LNCAP (cell line): ENCODE data around the gene OR7A10.

Source experiments
- TF ChIP-seq, protein P1 (sequence below): fragments of 450-650 bp; IDR thresholded peaks from 2 replicates; pipeline ENCODE4 v1.5.1; 2017; ENCODE audit warnings: mild to moderate bottlenecking

OR7A10 gene

DNA sequence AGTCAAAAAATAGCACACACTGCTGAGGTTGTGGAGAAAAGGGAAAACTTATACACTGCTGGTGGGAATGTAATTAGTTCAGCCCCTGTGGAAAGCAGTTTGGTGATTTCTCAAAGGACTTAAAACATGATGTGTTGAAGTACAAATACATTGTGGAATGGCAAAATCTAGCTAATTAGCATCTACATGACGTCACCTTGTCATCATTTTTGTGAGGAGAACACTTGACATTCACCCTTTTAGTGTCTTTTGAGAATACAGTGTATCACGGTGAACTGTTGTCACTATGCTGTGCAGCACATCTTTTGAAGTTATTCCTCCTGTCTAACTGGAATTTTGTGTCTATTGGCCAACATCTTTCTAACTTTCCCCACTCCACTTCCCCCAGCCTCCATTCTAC is 5.6 kb downstream of the OR7A10 start:
- TF ChIP-seq, protein P1, sequence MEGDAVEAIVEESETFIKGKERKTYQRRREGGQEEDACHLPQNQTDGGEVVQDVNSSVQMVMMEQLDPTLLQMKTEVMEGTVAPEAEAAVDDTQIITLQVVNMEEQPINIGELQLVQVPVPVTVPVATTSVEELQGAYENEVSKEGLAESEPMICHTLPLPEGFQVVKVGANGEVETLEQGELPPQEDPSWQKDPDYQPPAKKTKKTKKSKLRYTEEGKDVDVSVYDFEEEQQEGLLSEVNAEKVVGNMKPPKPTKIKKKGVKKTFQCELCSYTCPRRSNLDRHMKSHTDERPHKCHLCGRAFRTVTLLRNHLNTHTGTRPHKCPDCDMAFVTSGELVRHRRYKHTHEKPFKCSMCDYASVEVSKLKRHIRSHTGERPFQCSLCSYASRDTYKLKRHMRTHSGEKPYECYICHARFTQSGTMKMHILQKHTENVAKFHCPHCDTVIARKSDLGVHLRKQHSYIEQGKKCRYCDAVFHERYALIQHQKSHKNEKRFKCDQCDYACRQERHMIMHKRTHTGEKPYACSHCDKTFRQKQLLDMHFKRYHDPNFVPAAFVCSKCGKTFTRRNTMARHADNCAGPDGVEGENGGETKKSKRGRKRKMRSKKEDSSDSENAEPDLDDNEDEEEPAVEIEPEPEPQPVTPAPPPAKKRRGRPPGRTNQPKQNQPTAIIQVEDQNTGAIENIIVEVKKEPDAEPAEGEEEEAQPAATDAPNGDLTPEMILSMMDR: no peak

DNA sequence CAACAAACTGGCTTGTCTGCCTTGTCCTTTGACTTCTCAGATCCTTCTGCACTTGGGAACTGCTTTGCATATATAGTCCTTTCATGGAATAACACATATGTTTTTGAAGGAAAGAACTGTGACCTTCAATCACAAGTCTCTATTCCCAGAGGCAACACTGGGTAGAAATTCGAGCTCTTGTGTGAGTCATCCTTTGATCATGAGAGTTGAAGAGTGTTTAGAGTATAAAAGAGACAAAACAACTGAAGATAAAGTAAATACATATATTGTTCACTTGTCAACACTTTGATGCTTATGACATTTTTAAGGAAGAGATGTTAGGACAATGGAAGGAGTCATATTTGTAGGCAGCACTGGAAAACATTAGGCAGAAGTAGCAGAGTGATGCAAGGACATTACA is 8.5 kb downstream of the OR7A10 start:
- TF ChIP-seq, protein P1: no peak

DNA sequence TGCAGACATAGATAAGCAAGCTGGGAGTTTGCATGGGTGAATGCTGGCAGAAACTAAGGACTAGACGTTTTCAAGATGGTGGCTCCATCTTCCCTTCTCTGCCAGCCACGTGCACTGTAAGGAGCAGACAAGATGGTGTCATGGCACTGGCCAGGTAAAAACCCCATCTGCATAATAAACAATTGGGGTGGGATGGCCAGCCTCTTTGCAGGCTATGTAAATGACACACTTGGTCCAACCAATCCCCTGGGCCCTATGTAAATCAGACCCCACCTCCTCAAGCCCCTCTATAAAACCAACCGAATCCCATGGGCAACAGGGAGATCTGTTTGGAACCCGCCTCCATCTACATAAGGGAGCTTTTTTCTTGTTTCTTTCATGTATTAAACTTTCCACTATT is 11.3 kb downstream of the OR7A10 start:
- TF ChIP-seq, protein P1: no peak

DNA sequence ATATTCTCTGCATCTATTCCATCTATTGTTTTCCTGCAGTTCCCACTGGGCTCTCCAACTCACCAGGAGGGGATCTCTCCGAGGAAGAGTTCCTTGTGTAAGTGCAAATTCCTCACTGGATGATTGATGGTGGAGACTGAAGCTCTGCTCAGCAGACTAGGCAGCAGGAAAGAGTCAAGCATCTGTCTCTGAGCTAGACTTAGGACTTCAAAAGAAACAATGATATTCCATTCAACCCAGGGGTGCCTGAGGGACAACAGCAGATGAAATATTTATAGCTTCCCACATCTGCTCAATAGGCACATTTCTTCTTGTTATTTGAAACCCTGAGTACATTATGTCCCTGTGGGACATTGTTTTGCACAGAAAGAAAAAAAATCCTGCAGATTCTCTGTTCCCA is 13.7 kb downstream of the OR7A10 start, which contains the start of the genes OR7A5 and OR7C1:
Gene OR7A5, minus strand, starts transcription at position 175 of the 400 bp plus-strand sequence. CDS start 6,944 bp downstream, outside the sequence.
Gene OR7C1, minus strand, starts transcription at position 175 of the 400 bp plus-strand sequence. CDS start 35,049 bp downstream, outside the sequence.
- TF ChIP-seq, protein P1: no peak

DNA sequence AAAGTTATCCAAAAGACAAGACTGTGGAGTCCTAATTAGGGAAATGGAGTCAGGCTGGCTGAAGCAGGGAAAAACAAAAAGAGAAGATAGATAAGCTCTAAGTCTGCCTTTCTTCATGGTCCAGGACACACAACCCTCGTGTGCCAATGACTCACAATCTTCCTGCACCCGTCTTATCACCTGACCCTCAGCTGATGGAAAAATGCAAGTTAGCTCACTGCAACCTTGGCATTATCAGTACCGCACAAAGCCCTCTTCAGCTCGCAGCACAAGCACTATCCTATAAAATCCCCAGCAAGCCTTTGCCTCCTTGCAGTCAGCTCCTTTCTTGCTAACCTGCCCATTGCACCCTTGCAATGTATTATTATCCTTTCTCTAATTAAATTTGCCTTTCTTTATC is 18.0 kb downstream of the OR7A10 start:
- TF ChIP-seq, protein P1: no peak

DNA sequence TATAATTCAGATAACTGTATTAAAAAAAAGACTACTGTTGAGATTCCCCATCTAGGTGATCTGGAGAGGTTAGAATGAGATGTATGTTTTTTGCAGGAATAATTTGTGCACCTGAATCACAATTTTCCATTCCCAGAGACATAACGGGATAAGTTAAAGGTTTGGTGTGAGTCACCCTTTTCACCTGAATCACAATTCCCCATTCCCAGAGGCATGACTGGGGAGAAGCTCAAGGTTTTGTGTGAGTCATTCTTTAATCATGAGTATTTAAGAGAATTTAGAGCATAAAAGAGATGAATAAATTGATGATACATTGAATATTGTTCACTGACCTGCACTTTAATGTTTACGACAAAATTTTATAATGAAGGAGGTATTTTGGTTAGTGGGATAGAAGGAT is 22.7 kb downstream of the OR7A10 start:
- TF ChIP-seq, protein P1: no peak

DNA sequence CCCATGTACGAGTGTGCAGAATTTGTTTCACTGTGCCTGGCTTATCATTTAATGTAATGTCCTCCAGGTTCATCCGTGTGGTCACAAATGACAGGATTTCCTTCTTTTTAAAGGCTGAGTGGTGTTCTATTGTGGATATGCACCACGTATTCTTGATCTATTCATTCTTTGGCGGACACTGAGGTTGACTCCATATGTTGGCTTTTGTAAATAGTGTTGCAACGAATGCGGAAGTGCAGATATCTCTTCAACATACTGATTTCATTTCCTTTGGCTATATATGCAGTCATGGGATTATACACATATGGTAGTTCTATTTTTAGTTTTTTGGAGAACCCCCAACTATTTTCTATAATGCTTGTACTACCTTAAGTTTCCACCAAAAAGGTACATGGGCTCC is 26.8 kb downstream of the OR7A10 start:
- TF ChIP-seq, protein P1: no peak

DNA sequence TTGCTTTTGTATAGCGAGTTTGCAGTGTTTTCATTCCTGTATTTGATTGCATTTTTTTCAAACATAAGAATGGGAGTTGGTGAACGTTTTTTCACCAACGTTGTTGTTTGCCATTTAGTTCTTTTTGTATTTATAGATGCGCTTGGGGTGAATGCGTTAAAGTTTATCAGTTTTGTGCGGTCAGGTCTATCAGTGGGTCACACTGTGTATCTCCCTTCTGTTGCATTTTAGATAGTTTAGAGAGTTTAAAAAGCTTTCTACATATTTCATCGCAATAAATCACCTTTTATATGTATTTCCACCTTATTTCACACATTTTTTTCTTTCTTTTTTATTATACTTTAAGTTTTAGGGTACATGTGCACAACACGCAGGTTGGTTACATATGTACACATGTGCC is 30.1 kb downstream of the OR7A10 start:
- TF ChIP-seq, protein P1: no peak
